ENCODE results near the gene ST8SIA1. TPM values are rescaled to one million over a fixed set of nuclear protein-coding genes. Genes with fewer than 3 reads are reported as not detected.

The ST8SIA1 gene
- total and polyA plus RNA-seq, 9 donors = 0.69 to 18.1 (median 4.1) TPM

DNA sequence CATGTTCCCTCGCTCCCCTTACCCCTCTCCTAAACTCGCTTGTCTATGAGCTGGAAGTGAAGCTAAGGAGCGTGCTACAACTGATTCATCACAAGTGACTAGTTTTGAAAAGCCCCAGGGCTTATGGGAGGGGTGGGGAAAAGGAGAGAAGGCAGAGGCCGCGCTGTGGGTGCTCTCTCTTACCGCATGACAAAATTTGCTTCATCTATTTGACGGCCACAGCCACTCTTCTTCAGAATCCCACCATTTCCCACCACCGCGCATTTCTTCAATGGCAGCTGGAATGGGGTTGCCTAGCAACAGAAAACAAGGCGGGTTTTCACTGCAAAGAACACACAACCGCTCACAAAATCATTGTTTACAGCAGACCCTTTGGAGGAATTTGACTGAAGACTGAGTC, 79.4 kb downstream of the ST8SIA1 start:
- no peaks in the 10 kb centered on the region for H3K9me3 ChIP-seq
- intact Hi-C loops (cut with DNase I) = no loop called here
- DNase-seq = no peak
- no peaks in the 10 kb centered on the region for H3K36me3 ChIP-seq
- H3K4me1 ChIP-seq (ENCODE audit: insufficient read depth) = peaks cover 1% of the 10 kb centered on the region
- TF ChIP-seq EP300 (IDR thresholded peaks at IDR 0.05) (no peak), POLR2A (IDR thresholded peaks at IDR 0.05) (no peak)
- TF ChIP-seq, protein P1, sequence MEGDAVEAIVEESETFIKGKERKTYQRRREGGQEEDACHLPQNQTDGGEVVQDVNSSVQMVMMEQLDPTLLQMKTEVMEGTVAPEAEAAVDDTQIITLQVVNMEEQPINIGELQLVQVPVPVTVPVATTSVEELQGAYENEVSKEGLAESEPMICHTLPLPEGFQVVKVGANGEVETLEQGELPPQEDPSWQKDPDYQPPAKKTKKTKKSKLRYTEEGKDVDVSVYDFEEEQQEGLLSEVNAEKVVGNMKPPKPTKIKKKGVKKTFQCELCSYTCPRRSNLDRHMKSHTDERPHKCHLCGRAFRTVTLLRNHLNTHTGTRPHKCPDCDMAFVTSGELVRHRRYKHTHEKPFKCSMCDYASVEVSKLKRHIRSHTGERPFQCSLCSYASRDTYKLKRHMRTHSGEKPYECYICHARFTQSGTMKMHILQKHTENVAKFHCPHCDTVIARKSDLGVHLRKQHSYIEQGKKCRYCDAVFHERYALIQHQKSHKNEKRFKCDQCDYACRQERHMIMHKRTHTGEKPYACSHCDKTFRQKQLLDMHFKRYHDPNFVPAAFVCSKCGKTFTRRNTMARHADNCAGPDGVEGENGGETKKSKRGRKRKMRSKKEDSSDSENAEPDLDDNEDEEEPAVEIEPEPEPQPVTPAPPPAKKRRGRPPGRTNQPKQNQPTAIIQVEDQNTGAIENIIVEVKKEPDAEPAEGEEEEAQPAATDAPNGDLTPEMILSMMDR (IDR thresholded peaks at IDR 0.05) = no peak
- 50 to 57% (median 51%) methylated on average over 11 of the region's 11 CpGs for WGBS, 3 donors
- H3K27me3 ChIP-seq = no peaks in the 10 kb centered on the region
- H3K27ac ChIP-seq = no peak overlapping the region
- H3K4me3 ChIP-seq = no peak overlapping the region

DNA sequence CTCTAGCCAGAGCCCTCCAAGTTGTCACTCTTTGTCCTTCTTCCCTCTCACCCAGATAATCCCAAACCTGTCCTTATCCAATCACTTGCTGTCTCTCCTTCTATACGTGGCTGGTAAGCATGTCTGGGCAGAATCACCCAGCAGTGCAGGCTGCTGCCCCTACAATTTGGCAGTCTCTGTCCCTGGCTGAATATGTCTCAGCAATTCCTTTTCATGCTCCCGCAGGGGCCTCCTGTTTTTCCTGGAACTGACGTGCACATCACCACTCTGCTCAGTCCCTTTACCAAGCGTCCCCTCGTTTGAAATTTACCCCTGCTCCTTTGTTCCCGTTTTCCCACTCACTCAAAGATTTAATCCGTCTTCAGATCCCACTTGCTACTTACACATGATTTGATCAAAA, 80.0 kb downstream of the ST8SIA1 start:
- 79 to 87% (median 85%) methylated on average over 7 of the region's 7 CpGs for WGBS, 3 donors
- H3K27ac ChIP-seq = no peak overlapping the region
- no peaks in the 10 kb centered on the region for H3K9me3 ChIP-seq
- H3K4me1 ChIP-seq (ENCODE audit: insufficient read depth) = peaks cover 1% of the 10 kb centered on the region
- H3K4me3 ChIP-seq = no peak overlapping the region
- H3K36me3 ChIP-seq = no peaks in the 10 kb centered on the region
- H3K27me3 ChIP-seq = no peaks in the 10 kb centered on the region
- no peak for DNase-seq
- intact Hi-C loops (cut with DNase I) = no loop called here
- TF ChIP-seq POLR2A (IDR thresholded peaks at IDR 0.05) = no peak
- no peak for TF ChIP-seq EP300 (IDR thresholded peaks at IDR 0.05)
- TF ChIP-seq, protein P1 (IDR thresholded peaks at IDR 0.05) = no peak

DNA sequence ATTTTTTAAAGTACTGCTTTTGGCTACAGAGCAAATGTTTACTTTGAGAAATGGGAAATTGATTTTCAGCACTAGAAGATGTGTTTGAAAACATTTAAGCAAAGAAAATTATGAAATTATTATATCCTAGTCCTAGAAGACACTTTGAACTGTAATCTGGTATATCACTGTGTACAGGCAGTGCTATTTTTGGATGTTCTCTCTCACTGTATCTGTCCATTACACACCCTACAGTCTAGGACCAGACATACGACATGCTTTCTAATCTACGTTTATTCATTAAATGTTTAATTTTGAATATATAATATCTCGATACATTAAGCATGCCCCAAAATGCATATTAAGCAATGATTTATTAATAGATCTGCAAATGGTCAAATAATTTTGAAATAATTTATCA, 82.5 kb downstream of the ST8SIA1 start:
- TF ChIP-seq, protein P1 (IDR thresholded peaks at IDR 0.05) = no peak
- TF ChIP-seq POLR2A (IDR thresholded peaks at IDR 0.05) (no peak), EP300 (IDR thresholded peaks at IDR 0.05) (no peak)
- intact Hi-C loops (cut with DNase I) = no loop called here

DNA sequence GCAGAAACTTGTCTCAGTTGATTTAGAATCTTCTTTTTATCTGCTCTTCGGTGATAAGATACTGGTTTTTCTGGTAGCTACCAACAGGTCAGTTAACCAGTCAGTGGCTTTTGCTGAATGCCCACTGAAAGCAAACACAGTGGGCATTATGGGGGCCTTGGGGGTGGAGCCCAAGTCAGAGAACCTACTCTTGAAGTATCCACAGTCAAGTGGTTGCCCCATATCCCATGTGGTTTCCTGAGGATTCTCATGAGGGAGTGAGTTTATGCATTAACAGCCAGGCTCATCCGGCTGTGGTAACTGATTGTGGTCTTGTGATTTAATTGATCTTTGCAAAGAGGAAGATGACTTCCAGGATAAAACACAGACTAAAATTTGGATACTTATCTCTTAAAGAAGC, 83.7 kb downstream of the ST8SIA1 start:
- H3K27ac ChIP-seq = no peak overlapping the region
- 63 to 75% (median 64%) methylated on average over 2 of the region's 2 CpGs for WGBS, 3 donors

More for the DNA sequence above, 82.5 kb downstream of the ST8SIA1 start:
- no peak for DNase-seq
- peaks cover 2% of the 10 kb centered on the region for H3K27me3 ChIP-seq
- H3K9me3 ChIP-seq = no peaks in the 10 kb centered on the region
- H3K4me3 ChIP-seq = no peak overlapping the region
- 79 to 81% (median 80%) methylated on average over 3 of the region's 3 CpGs for WGBS, 3 donors
- H3K36me3 ChIP-seq = no peaks in the 10 kb centered on the region
- H3K4me1 ChIP-seq (ENCODE audit: insufficient read depth) = peaks cover 1% of the 10 kb centered on the region
- no peak overlapping the region for H3K27ac ChIP-seq

More for the DNA sequence above, 83.7 kb downstream of the ST8SIA1 start:
- Histone ChIP-seq H3K4me3 (no peak overlapping the region), H3K36me3 (no peaks in the 10 kb centered on the region), H3K4me1 (ENCODE audit: insufficient read depth) (no peaks in the 10 kb centered on the region), H3K27me3 (peaks cover 2% of the 10 kb centered on the region), H3K9me3 (no peaks in the 10 kb centered on the region)
- no peak for DNase-seq
- intact Hi-C loops (cut with DNase I) = no loop called here
- TF ChIP-seq, protein P1 (IDR thresholded peaks at IDR 0.05) = no peak
- TF ChIP-seq POLR2A (IDR thresholded peaks at IDR 0.05) (no peak), EP300 (IDR thresholded peaks at IDR 0.05) (no peak)

All from ovary (tissue), 9 donors.